HG02981 (cell line): ENCODE measurements around the gene PALLD.
"Not testable (repeated sequence)": the region's sequence is repeated elsewhere in the genome, so short reads cannot be mapped to it uniquely, and the experiment has no call there.

Experiments used
- ATAC-seq: cut with Tn5 transposase; IDR thresholded peaks from one replicate; pipeline ENCODE4 v1.9.1; 2021; ENCODE audit warnings: mild to moderate bottlenecking, moderate library complexity; ENCODE audit not compliant: unreplicated experiment

Gene PALLD

GRCh38 chr4:168923526-168924194 is 426.8 kb downstream of the PALLD start:
- peak; percentile 55 for ATAC-seq

DNA sequence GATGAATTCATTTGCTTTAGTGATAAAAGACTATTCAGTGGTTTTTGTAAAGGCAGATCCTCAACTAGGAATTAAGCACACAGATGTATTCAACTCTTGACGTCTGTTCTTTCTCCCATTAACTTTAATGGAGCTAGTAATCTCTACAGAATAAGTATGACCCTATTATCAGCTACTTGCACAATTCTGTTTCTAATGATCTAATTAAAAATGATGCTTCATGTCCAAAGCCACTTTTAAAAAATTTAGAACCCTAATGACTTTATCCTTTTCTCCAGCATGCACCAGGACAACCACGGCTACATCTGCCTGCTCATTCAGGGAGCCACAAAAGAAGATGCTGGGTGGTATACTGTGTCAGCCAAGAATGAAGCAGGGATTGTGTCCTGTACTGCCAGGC is 427.8 kb downstream of the PALLD start:
- ATAC-seq, result no peak

GRCh38 chr4:168925789-168926490 is 429.1 kb downstream of the PALLD start:
- no peak for ATAC-seq

DNA sequence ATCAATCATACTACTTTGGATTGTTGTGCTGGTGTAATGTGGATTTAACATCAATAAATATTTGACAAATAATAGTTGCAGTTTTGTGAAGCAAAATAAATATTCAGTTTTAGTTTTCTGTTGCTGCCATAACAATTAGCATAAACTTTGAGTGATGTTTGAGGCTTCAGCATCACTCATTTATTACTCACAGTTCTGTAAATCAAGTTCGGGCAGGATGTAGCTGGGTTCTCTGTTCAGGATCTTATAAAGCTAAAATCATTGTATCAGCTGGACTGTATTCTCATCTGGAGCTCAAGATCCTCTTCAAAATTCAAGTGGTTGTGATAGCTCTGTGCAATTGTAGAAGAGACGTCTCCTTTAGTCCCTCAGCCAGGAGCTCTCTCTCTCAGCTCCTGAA is 431.5 kb downstream of the PALLD start:
- ATAC-seq, result no peak

DNA sequence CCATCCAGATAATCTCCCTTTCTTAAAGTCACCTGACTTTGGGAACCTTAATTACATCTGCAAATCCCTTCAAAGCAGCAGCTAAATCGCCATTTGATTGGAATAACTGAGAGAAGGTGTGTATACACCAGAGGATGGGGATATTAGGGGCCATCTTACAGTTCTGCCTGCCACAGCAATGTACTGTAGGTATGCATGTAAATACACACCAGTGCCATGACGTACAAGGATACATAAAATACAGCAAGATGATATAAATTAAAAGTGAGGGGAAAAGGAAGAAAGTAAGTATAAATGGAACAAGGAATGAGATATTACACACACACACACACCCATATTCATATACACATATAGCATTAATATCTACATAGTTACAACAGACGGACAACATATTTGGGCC is 432.0 kb downstream of the PALLD start:
- no peak for ATAC-seq

DNA sequence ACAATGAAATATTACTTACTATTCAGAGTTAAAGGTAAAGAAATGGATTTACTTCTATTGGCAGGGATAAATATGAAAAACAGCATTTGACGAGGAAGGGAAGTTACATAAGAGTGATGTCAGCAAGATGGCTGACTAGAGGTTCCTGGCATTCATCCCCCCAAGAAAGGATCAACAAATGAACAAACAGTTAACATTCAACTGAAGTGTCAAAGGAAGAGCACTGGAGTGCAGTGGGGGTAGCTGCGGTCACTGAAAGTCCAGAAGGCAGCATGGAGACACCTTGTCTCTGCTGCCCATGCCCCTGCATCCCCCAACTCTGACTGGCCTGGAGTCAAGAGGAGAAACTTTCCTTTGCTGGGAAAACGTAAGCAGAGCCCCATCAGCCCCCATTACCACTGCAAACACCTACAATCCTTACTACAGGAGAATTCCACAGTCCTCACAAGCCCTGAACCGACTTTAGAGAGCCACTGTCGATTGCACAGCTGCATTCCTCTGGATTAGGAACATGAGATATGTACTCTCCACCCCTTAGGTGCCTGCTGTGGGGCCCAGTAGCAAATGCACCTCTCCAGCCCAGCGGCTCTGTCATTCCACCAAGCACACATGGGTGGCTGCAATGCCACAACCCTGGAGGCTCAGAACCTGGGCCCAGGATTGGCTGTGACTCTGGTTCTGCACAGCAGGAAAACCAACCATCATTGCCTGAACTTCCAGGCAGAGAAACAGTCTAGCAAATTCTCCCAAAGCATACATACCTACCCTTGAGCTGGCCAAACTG is 433.8 kb downstream of the PALLD start:
- no peak for ATAC-seq

DNA sequence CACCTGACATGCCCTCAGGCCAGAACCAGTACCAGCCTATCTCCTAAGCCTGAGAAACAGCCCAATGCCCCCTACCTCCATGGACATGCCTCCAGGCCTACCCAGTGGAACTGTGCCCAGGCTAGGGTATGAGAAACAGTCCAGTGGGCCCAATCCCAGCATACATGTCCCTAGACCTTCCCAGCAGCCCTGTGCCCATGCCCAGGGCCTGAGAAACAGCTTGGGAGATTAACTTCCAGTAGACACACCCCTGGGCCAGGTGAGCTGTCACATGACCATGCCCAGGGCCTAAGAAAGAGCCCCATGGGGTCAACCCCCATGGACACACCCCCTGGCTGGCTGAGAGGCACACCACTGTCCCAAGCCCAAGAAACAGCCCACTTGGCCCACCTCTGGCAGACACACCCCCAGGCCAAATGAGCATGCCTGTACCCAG is 434.4 kb downstream of the PALLD start:
- ATAC-seq, result no peak

GRCh38 chr4:168932138-168932537 is 435.3 kb downstream of the PALLD start:
- ATAC-seq, result no peak

DNA sequence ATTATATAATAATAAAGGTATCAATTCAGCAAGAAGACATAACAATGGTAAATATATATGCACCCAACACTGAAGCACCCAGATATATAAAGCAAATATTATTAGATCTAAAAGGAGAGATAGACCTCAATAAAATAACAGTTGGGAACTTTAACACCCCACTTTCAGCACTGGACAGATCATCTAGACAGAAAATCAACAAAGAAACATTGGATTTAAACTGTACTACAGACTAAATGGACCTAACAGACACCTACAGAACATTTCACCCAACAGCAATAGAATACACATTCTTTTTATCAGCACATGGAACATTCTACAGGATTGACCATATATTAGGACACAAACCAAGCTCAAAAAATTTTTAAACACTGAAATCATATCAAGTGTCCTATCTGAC is 436.6 kb downstream of the PALLD start:
- no peak for ATAC-seq

GRCh38 chr4:168937473-168937872 is 440.6 kb downstream of the PALLD start:
- ATAC-seq, result not testable (repeated sequence)

DNA sequence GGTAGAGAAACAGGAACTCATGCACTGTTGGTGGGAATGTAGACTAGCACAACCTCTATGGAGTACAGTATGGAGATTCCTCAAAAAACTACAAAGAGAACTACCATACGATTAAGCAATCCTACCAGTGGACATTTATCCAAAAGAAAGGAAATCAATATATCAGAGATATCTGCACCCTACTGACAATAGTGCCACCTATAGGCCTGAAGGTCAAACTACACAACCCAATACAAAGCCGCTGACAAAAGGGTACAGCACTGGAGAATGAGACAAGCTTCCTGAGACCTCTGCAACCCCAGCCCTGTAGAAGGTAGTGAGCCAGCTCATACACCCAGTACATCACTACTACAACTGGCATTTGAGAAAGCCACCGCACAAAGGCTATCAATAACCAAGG is 446.1 kb downstream of the PALLD start:
- no peak for ATAC-seq

GRCh38 chr4:168945291-168945690 is 448.4 kb downstream of the PALLD start:
- ATAC-seq, result no peak

DNA sequence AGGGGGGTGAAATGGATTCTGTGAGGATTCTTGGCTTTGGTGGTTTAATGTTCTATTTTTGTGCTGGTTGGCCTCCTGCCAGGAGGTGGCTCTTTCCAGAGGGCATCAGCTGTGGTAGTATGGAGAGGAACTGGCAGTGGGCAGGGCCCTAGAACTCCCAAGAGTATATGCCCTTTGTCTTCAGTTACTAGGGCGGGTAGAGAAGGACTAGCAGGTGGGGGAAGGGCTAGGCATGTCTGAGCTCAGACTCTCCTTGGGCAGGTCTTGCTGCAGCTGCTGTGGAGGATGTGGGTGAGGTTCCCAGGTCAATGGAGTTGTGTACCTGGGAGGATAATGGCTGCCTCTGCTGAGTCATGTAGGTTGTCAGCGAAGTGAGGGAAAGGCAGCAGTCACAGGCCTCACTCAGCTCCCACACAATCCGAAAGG is 456.0 kb downstream of the PALLD start:
- not testable (repeated sequence) for ATAC-seq

DNA sequence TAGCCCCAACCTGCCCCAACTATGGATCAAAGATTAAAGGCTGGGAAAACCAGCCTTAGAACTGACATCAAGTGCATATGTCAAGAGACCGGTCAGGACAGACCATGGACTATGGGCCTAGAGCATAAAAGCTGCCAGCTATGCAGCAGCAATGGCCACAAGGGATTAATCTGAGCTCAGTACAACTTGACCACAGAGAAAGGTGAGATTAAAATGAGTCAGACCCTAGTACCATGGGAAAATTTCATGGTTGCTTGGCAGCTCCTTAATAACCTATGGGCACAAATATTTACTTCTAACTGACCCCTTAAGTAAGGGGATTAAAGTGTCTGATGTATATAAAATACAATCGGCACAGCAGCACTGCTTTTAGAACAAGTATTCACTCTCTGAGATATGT is 458.8 kb downstream of the PALLD start:
- ATAC-seq, result no peak

- ATAC-seq, result no peak
Observed at GRCh38 chr4:168960716-168961115, 463.9 kb downstream of the PALLD start.

GRCh38 chr4:168972596-168972995 is 475.7 kb downstream of the PALLD start:
- no peak for ATAC-seq
